PC-3 (cell line): ENCODE measurements around the gene CCDC7.

Source experiments
- EZH2 ChIP-seq: fragments of 300-600 bp; sonication (generic); IDR thresholded peaks from one replicate; pipeline ENCODE4 v1.6.1; 2017; ENCODE audit warnings: antibody characterized with exemption, mild to moderate bottlenecking, low read length; ENCODE audit not compliant: unreplicated experiment
- TF ChIP-seq, protein P1 (sequence below): fragments of 300-600 bp; sonication (generic); conservative IDR thresholded peaks from 2 replicates; pipeline ENCODE4 v1.5.1; 2017; ENCODE audit warnings: antibody characterized with exemption, low read depth, mild to moderate bottlenecking, low read length

DNA sequence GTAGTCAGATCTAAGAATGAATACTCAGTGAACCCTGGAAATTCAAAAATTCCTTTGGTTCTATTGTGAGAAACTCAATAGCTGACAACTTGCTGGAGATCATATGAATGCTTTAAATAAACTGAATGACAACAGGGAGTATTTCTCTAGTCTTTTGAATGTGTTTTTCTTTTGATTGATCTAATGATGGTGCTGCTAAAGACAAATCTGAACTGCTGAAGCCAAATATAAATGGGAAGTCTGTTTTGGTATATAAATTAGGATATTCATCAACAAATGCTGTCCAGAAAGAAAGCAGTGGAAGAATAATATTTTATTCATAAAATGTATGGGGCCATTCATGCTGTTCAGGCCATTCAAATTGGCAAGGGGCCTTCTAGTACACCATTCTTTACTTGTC is 432.7 kb downstream of the CCDC7 start:
- no peak for TF ChIP-seq EZH2
- TF ChIP-seq, protein P1, sequence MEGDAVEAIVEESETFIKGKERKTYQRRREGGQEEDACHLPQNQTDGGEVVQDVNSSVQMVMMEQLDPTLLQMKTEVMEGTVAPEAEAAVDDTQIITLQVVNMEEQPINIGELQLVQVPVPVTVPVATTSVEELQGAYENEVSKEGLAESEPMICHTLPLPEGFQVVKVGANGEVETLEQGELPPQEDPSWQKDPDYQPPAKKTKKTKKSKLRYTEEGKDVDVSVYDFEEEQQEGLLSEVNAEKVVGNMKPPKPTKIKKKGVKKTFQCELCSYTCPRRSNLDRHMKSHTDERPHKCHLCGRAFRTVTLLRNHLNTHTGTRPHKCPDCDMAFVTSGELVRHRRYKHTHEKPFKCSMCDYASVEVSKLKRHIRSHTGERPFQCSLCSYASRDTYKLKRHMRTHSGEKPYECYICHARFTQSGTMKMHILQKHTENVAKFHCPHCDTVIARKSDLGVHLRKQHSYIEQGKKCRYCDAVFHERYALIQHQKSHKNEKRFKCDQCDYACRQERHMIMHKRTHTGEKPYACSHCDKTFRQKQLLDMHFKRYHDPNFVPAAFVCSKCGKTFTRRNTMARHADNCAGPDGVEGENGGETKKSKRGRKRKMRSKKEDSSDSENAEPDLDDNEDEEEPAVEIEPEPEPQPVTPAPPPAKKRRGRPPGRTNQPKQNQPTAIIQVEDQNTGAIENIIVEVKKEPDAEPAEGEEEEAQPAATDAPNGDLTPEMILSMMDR: no peak
